Loucy (cell line): ENCODE data around the gene ARMH3.

Experiments used
- H2AFZ ChIP-seq: fragments of 200-600 bp; sonication (generic); 2 replicates; pipeline ENCODE4 v1.6.0; 2016; ENCODE audit warnings: antibody characterized with exemption, mild to moderate bottlenecking, low read length, moderate library complexity
- H3F3A ChIP-seq: fragments of 200-600 bp; 2 replicates; pipeline ENCODE4 v1.6.0; 2016; ENCODE audit warnings: antibody characterized with exemption, low read depth, mild to moderate bottlenecking
- H3K27me3 ChIP-seq: fragments of 200-600 bp; sonication (generic); 2 replicates; pipeline ENCODE4 v1.6.1; 2014; ENCODE audit warnings: low read length, mild to moderate bottlenecking; ENCODE audit not compliant: insufficient read depth, poor library complexity, severe bottlenecking
- H3K36me3 ChIP-seq: fragments of 200-600 bp; sonication (generic); 2 replicates; pipeline ENCODE4 v1.6.1; 2016; ENCODE audit warnings: low read length; ENCODE audit not compliant: insufficient read depth
- H3K4me1 ChIP-seq: fragments of 200-600 bp; sonication (generic); 2 replicates; pipeline ENCODE4 v1.5.1; 2014; ENCODE audit warnings: low read length, mild to moderate bottlenecking; ENCODE audit not compliant: insufficient read depth, poor library complexity, severe bottlenecking
- H3K4me2 ChIP-seq: fragments of 200-600 bp; sonication (generic); 2 replicates; pipeline ENCODE4 v1.6.0; 2014; ENCODE audit warnings: antibody characterized with exemption, low read length, low read depth, mild to moderate bottlenecking; ENCODE audit not compliant: poor library complexity, severe bottlenecking
- H3K4me3 ChIP-seq: fragments of 200-600 bp; sonication (generic); 2 replicates; pipeline ENCODE4 v1.5.1; 2014; ENCODE audit warnings: low read length, mild to moderate bottlenecking, mixed read lengths; ENCODE audit not compliant: poor library complexity, severe bottlenecking
- H3K79me2 ChIP-seq: fragments of 200-600 bp; sonication (generic); 2 replicates; pipeline ENCODE4 v1.6.1; 2014; ENCODE audit warnings: low read length; ENCODE audit not compliant: insufficient read depth
- H3K9ac ChIP-seq: fragments of 200-600 bp; sonication (generic); 2 replicates; pipeline ENCODE4 v1.6.0; 2014; ENCODE audit warnings: mild to moderate bottlenecking, low read depth, low read length, moderate library complexity; ENCODE audit not compliant: poor library complexity, severe bottlenecking
- H3K9me2 ChIP-seq: fragments of 200-600 bp; sonication (generic); replicated peaks from 2 replicates; pipeline ENCODE4 v1.6.1; 2016; ENCODE audit warnings: low read depth, low read length, mixed read lengths
- H3K9me3 ChIP-seq: fragments of 200-600 bp; sonication (generic); 2 replicates; pipeline ENCODE4 v1.6.1; 2014; ENCODE audit warnings: mild to moderate bottlenecking, antibody characterized with exemption, low read length, low read depth; ENCODE audit not compliant: insufficient read depth
- H4K20me1 ChIP-seq: fragments of 200-600 bp; sonication (generic); 2 replicates; pipeline ENCODE4 v1.6.0; 2014; ENCODE audit warnings: antibody characterized with exemption, low read length, mild to moderate bottlenecking; ENCODE audit not compliant: insufficient read depth, poor library complexity, severe bottlenecking
- EZH2phosphoT487 ChIP-seq: fragments of 200-600 bp; IDR thresholded peaks from 2 replicates; pipeline ENCODE4 v1.6.1; 2018; ENCODE audit warnings: antibody characterized with exemption, mild to moderate bottlenecking, moderate library complexity, borderline replicate concordance
- TF ChIP-seq, protein P1 (sequence below): fragments of 200-600 bp; sonication (generic); conservative IDR thresholded peaks from 2 replicates; pipeline ENCODE4 v1.5.1; 2014; ENCODE audit warnings: mild to moderate bottlenecking, antibody characterized with exemption, low read length

The ARMH3 gene

DNA sequence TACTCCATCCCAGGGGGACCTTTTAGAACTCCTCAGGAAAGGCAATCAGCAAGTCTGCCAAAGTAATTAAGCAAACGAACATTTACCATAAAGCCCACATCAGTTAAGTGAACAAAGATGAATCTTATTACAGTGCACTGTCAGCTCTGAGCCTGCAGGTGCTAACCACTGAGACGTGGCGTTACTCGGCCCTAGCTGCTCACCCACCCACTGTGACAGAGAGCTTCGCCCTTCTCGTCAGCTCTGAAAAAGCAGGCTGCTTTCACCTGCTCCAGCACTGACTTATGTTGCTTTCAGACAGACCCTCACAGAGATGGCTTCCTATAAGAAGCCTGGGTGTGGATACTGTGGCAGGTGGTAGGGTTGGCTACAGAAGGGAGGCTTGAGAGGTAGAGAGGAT, 154.6 kb downstream of the ARMH3 start:
- no peaks in the 10 kb centered on the region for H3F3A ChIP-seq
- H3K9me2 ChIP-seq: no peaks in the 10 kb centered on the region
- no peak for TF ChIP-seq EZH2phosphoT487
- TF ChIP-seq, protein P1, sequence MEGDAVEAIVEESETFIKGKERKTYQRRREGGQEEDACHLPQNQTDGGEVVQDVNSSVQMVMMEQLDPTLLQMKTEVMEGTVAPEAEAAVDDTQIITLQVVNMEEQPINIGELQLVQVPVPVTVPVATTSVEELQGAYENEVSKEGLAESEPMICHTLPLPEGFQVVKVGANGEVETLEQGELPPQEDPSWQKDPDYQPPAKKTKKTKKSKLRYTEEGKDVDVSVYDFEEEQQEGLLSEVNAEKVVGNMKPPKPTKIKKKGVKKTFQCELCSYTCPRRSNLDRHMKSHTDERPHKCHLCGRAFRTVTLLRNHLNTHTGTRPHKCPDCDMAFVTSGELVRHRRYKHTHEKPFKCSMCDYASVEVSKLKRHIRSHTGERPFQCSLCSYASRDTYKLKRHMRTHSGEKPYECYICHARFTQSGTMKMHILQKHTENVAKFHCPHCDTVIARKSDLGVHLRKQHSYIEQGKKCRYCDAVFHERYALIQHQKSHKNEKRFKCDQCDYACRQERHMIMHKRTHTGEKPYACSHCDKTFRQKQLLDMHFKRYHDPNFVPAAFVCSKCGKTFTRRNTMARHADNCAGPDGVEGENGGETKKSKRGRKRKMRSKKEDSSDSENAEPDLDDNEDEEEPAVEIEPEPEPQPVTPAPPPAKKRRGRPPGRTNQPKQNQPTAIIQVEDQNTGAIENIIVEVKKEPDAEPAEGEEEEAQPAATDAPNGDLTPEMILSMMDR: no peak
- H2AFZ ChIP-seq: no peak overlapping the region
- peaks cover 5% of the 10 kb centered on the region for H3K4me1 ChIP-seq
- no peak overlapping the region for H3K4me3 ChIP-seq
- H3K36me3 ChIP-seq: no peaks in the 10 kb centered on the region; the same call in 1 of the 2 replicates
- H3K9ac ChIP-seq: no peak overlapping the region
- H3K79me2 ChIP-seq: no peaks in the 10 kb centered on the region
- H3K9me3 ChIP-seq: no peaks in the 10 kb centered on the region
- H3K4me2 ChIP-seq: no peak overlapping the region
- H3K27me3 ChIP-seq: no peaks in the 10 kb centered on the region
- H4K20me1 ChIP-seq: no peaks in the 10 kb centered on the region

DNA sequence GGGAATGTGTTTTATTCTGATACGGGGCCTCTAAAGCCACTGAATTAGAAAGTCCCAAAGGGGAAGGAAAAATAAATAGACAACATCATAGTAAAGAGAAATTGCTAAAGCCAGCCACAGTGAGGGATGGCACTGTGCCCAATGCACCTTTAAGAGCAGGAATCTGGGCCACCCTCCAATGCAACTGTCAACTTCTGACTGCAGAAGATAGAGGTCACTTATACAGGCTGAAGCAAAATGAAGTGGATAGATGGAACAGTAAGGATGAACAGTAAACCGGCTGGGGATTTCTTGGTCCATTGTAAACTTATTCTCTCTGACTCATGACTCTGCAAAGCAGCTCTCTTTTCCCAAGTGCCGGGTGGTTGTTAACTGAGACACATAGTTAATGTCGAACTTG, 158.3 kb downstream of the ARMH3 start:
- no peak overlapping the region for H2AFZ ChIP-seq
- H3K9me2 ChIP-seq: no peaks in the 10 kb centered on the region
- no peaks in the 10 kb centered on the region for H3F3A ChIP-seq
- H3K27me3 ChIP-seq: no peaks in the 10 kb centered on the region
- no peak overlapping the region for H3K4me3 ChIP-seq
- H3K4me2 ChIP-seq: no peak overlapping the region
- no peak overlapping the region for H3K9ac ChIP-seq
- H4K20me1 ChIP-seq: no peaks in the 10 kb centered on the region
- no peaks in the 10 kb centered on the region for H3K79me2 ChIP-seq
- peaks cover 3% of the 10 kb centered on the region for H3K4me1 ChIP-seq
- TF ChIP-seq, protein P1: no peak
- TF ChIP-seq EZH2phosphoT487: no peak
- H3K9me3 ChIP-seq: no peaks in the 10 kb centered on the region
- no peaks in the 10 kb centered on the region; the same call in 1 of the 2 replicates for H3K36me3 ChIP-seq

DNA sequence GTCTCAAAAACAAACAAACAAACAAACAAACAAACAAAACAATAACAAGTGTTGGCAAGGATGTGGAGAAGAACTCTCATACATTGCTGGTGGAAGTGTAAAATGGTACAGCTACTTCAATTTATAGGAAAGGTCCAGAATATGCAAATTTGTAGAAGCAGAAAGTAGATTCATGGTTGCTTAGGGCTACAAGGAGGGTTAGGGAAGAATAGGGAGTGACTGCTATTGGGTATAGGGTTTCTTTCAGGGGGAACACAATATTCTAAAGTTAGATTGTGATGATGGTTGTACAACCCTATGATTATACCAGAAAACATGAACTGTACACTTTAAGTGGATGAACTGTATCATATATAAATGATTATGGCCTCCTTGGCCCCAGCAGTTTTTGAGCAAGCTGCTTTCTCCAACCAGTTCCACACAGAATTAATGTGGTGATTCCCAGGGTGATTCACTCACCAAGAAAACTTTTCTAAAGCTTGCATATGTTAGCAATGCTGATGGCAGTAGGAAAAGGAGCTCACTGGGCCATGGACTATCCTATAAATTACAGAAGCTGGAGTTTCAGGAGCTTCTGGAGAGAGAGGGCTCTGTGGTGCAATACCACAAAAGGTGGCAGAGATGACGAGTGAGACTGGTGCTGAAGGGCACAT, 159.6 kb downstream of the ARMH3 start:
- Histone ChIP-seq H3K9ac (no peak overlapping the region), H3F3A (no peaks in the 10 kb centered on the region), H3K27me3 (no peaks in the 10 kb centered on the region), H3K36me3 (no peaks in the 10 kb centered on the region; the same call in 1 of the 2 replicates), H3K4me3 (no peak overlapping the region), H3K9me3 (no peaks in the 10 kb centered on the region), H3K9me2 (no peaks in the 10 kb centered on the region), H2AFZ (no peak overlapping the region), H3K4me2 (no peak overlapping the region), H3K4me1 (peaks cover 3% of the 10 kb centered on the region), H4K20me1 (no peaks in the 10 kb centered on the region), H3K79me2 (no peaks in the 10 kb centered on the region)
- TF ChIP-seq EZH2phosphoT487: no peak
- TF ChIP-seq, protein P1: no peak
